22Rv1 (cell line): ENCODE data around the gene LMAN2L.

Experiments
- CTCF ChIP-seq: fragments of 450-650 bp; IDR thresholded peaks from 2 replicates; pipeline ENCODE4 v1.5.1; 2017; ENCODE audit warnings: mild to moderate bottlenecking
- ZFX ChIP-seq: fragments of 450-650 bp; IDR thresholded peaks from 2 replicates; pipeline ENCODE4 v1.6.1; 2017; ENCODE audit warnings: antibody characterized with exemption, borderline replicate concordance

- TF ChIP-seq CTCF, result no peak
- TF ChIP-seq ZFX, result no peak
Observed at GRCh38 chr2:96789245-96789617, 49.4 kb upstream of the LMAN2L start.
